Measurements from ENCODE around the gene KCNH6. TPM values are rescaled to one million over a fixed set of nuclear protein-coding genes. Genes with fewer than 3 reads are reported as not detected.

The KCNH6 gene
- total RNA-seq, 1 experiment from 2014 or later: not detected

DNA sequence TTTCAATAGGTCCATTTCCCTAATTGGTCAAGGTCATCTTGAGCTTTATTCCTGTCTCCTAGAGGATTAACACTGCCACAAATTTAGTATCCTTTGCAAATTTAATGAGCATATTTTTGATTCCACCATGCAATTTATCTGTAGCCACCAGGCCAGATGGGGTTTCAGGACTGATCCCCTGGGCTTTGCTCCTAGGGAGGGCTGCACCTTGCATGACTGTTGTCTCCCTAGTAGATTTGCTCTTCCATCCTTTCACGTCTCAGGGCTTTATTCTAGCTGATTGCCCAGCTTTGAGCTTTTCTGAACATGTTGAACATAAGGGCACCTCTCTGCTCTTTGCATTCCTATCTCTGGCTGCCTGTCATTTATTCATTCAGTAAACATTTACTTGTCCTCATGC is 7.7 kb upstream of the KCNH6 start:
- no peaks in the 10 kb centered on the region for H3K36me3 Mint-ChIP-seq (ENCODE audit: insufficient read depth, unreplicated experiment)
- H3K4me3 Mint-ChIP-seq (ENCODE audit: unreplicated experiment): no peak overlapping the region
- no peaks in the 10 kb centered on the region for H3K27me3 ChIP-seq (replicated peaks; ENCODE audit: control insufficient read depth, insufficient read depth, low read length)
- POLR2A ChIA-PET: no interaction called here
- intact Hi-C loops (cut with micrococcal nuclease; ENCODE audit: unreplicated experiment): no loop called here
- H3K9me3 ChIP-seq: no peaks in the 10 kb centered on the region
- H3K9me3 Mint-ChIP-seq (ENCODE audit: unreplicated experiment): no peaks in the 10 kb centered on the region
- H3K4me1 ChIP-seq: no peaks in the 10 kb centered on the region
- DNase-seq: no peak
- no peak overlapping the region for H3K27ac Mint-ChIP-seq (ENCODE audit: unreplicated experiment)
- TF ChIP-seq, protein P1, sequence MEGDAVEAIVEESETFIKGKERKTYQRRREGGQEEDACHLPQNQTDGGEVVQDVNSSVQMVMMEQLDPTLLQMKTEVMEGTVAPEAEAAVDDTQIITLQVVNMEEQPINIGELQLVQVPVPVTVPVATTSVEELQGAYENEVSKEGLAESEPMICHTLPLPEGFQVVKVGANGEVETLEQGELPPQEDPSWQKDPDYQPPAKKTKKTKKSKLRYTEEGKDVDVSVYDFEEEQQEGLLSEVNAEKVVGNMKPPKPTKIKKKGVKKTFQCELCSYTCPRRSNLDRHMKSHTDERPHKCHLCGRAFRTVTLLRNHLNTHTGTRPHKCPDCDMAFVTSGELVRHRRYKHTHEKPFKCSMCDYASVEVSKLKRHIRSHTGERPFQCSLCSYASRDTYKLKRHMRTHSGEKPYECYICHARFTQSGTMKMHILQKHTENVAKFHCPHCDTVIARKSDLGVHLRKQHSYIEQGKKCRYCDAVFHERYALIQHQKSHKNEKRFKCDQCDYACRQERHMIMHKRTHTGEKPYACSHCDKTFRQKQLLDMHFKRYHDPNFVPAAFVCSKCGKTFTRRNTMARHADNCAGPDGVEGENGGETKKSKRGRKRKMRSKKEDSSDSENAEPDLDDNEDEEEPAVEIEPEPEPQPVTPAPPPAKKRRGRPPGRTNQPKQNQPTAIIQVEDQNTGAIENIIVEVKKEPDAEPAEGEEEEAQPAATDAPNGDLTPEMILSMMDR (IDR thresholded peaks at IDR 0.05; ENCODE audit: insufficient read depth in 1 of 2, low read depth in 1 of 2, low read length in 1 of 2, severe bottlenecking in 1 of 2, unreplicated experiment in 1 of 2): no peak
- H3K4me3 ChIP-seq (ENCODE audit: low read depth, low read length): no peak overlapping the region
- no TSS peak for BruUV-seq (replicated peaks)
- H3K27me3 Mint-ChIP-seq (ENCODE audit: insufficient read depth, unreplicated experiment): peaks cover 6% of the 10 kb centered on the region
- CTCF ChIA-PET: no interaction called here
- no peaks in the 10 kb centered on the region for H3K36me3 ChIP-seq (ENCODE audit: control insufficient read depth, insufficient read depth, low read length)
- no peaks in the 10 kb centered on the region for H3K4me1 Mint-ChIP-seq (ENCODE audit: low read depth, unreplicated experiment)

DNA sequence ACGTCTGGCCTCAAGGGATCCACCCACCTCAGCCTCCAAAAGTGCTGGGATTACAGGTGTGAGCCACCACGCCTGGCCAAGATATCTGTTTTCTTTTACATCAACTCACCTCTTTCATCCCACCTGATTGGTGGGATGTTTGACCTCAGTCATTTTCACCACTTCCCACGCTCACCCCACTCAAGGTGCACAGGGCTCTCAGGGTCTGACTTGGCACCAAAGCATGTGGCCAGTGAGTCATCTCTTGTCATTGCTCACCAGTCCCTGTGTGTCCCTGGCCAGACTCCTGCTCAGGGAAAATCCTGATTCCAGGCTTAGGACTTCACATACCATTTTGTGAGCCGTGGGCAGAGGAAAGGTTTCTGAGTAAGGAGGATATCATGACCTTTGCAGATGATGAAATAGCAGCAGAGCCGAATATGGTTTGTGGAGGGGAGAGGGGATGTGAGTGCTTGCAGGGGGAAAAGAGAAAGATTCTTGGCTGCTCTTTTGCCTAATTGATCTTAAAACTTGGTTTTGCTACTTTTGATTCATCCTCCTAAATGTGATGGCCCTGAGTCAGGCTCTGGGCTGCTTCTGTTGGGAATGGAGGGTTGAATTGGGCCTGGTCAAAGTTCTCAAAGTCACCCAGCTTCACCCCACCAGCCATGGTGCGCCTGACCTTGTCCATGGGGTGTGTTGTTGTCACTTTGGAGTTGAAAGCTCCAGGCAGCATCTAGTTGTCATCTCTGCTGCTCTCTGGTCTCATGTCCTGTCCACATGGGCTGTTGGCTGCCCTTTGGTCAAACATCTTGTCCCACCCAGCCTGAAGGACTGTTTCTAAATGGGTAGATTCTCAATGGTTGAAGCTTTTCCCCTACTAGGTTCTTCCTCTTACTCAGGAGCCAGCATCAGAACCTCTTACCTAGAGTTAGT is 6.0 kb upstream of the KCNH6 start:
- TF ChIP-seq, protein P1 (IDR thresholded peaks at IDR 0.05; ENCODE audit: insufficient read depth in 1 of 2, low read depth in 1 of 2, low read length in 1 of 2, severe bottlenecking in 1 of 2, unreplicated experiment in 1 of 2): no peak
- Mint-ChIP-seq H3K9me3 (ENCODE audit: unreplicated experiment) (no peaks in the 10 kb centered on the region), H3K27me3 (ENCODE audit: insufficient read depth, unreplicated experiment) (peaks cover 6% of the 10 kb centered on the region), H3K36me3 (ENCODE audit: insufficient read depth, unreplicated experiment) (no peaks in the 10 kb centered on the region), H3K27ac (ENCODE audit: unreplicated experiment) (no peak overlapping the region), H3K4me3 (ENCODE audit: unreplicated experiment) (no peak overlapping the region), H3K4me1 (ENCODE audit: low read depth, unreplicated experiment) (no peaks in the 10 kb centered on the region)
- Histone ChIP-seq H3K36me3 (ENCODE audit: control insufficient read depth, insufficient read depth, low read length) (no peaks in the 10 kb centered on the region), H3K9me3 (no peaks in the 10 kb centered on the region), H3K4me3 (ENCODE audit: low read depth, low read length) (no peak overlapping the region), H3K4me1 (no peaks in the 10 kb centered on the region), H3K27me3 (replicated peaks; ENCODE audit: control insufficient read depth, insufficient read depth, low read length) (no peaks in the 10 kb centered on the region)
- intact Hi-C loops (cut with micrococcal nuclease; ENCODE audit: unreplicated experiment): no loop called here
- ChIA-PET CTCF (no interaction called here), POLR2A (no interaction called here)
- no TSS peak for BruUV-seq (replicated peaks)
- DNase-seq: no peak

DNA sequence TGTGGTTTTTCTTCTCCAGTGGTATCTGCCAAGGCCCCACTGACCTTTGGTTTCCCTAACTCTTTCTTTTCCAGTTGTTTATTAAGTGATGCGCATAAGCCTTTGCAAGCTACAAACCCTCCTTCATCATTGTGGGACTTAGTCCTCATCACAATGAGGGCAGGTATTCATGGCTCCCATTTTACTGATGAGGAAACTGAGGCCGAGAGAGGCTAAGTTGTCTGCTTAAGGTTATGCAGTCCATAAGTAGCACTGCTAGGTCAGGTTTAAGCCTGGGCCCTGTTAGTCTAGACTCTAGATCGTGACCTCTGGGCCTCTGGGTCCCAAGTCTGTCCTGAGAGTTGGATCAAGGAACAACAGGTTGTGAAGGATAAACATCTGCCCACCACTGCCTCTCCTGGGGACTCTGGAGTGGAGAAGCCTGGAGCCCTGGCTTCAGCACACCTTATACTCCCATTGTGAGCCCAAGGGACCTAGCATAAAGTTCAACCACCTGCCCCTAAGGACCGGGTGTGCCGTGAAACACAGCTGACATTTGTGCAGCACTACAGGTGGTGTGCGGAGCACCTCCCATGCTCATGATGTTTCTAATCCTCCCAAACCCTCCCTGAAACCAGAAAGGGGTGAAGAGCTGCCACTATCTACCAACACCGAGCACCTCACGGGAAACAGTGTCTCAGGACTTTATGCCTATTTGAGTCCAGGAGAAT is 5.2 kb upstream of the KCNH6 start:
- intact Hi-C loops (cut with micrococcal nuclease; ENCODE audit: unreplicated experiment): no loop called here
- ChIA-PET CTCF (no interaction called here), POLR2A (no interaction called here)
- H3K4me1 ChIP-seq: no peaks in the 10 kb centered on the region
- no peaks in the 10 kb centered on the region for H3K9me3 ChIP-seq
- no peaks in the 10 kb centered on the region for H3K27me3 ChIP-seq (replicated peaks; ENCODE audit: control insufficient read depth, insufficient read depth, low read length)
- Mint-ChIP-seq H3K9me3 (ENCODE audit: unreplicated experiment) (no peaks in the 10 kb centered on the region), H3K27ac (ENCODE audit: unreplicated experiment) (no peak overlapping the region), H3K4me1 (ENCODE audit: low read depth, unreplicated experiment) (no peaks in the 10 kb centered on the region), H3K36me3 (ENCODE audit: insufficient read depth, unreplicated experiment) (no peaks in the 10 kb centered on the region), H3K27me3 (ENCODE audit: insufficient read depth, unreplicated experiment) (peaks cover 4% of the 10 kb centered on the region), H3K4me3 (ENCODE audit: unreplicated experiment) (no peak overlapping the region)
- no peak for DNase-seq
- TF ChIP-seq, protein P1 (IDR thresholded peaks at IDR 0.05; ENCODE audit: insufficient read depth in 1 of 2, low read depth in 1 of 2, low read length in 1 of 2, severe bottlenecking in 1 of 2, unreplicated experiment in 1 of 2): no peak
- no peaks in the 10 kb centered on the region for H3K36me3 ChIP-seq (ENCODE audit: control insufficient read depth, insufficient read depth, low read length)
- no peak overlapping the region for H3K4me3 ChIP-seq (ENCODE audit: low read depth, low read length)
- BruUV-seq (replicated peaks): no TSS peak

Data from Caco-2 (cell line).